H1 (cell line): ENCODE measurements around the gene SYNDIG1. TPM values are rescaled to one million over a fixed set of nuclear protein-coding genes. Genes with fewer than 3 reads are reported as not detected.

ENCODE experiments used
- MAFK ChIP-seq: IDR thresholded peaks from 2 replicates; pipeline ENCODE4 v1.6.1; 2012; ENCODE audit warnings: low read depth, mild to moderate bottlenecking, improper control_type of control experiment, low read length
- RXRA ChIP-seq: IDR thresholded peaks from 2 replicates; pipeline ENCODE4 v1.6.1; 2011; ENCODE audit warnings: low read depth, mild to moderate bottlenecking, low read length, moderate library complexity; ENCODE audit not compliant: insufficient read depth
- polyA plus RNA-seq, 7 experiments: library from polyadenylated mRNA; depleted of rRNA in 3 of 7; stranded (reverse) in 5 of 7; unstranded in 2 of 7; fragments of >200 nt in 5 of 7; fragments of 200-250 nt in 2 of 7; gene quantifications; 1 replicate in 5 of 7; 2 replicates in 1 of 7; 4 replicates in 1 of 7; pipeline versions ENCODE4 v1.2.1 to v1.2.3, GENCODE V29; 2011 to 2013; ENCODE audit warnings: missing spikeins in 2 of 7, mixed read lengths in 2 of 7
- total RNA-seq: library from RNA; stranded (reverse); fragmentation: NEBNext Ultra II Directional; extraction: Animal tissue kit (Norgen Biotek cat#: 25700); gene quantifications from 2 replicates; pipeline ENCODE4 v1.2.1, GENCODE V29; 2021

SYNDIG1 gene
- total and polyA plus RNA-seq, 2 of the 8 experiments (the other 6 are each of a cell fraction or from before 2014, with no cell fraction given), result 6.5 to 7.8 TPM

DNA sequence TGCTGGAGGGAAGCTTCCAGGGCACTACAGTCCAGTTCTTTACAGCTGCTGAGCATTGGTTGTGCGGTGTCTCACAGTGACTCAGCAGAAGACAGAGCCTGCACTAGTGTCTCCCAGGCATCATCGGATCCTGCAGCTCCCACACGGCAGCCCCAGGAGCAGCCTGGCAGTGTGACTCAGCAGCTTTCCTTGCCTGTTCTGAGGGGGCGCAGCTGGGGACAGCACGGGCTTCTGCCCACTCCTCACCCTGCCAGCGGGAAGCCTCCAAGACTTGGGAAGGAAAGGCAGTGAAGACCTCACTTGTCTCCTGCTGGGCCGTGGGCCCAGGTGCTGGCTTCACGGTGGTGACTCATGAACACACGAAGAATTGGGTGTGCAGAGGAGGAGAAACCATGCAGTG lies 165.4 kb downstream of the SYNDIG1 start (continued):
- no peak for TF ChIP-seq RXRA
- peak; percentile 81 for TF ChIP-seq MAFK
- TF ChIP-seq, all 59 proteins: peak for 2
